ENCODE results near the gene DAPK2.
"Not testable (repeated sequence)": the region's sequence is repeated elsewhere in the genome, so short reads cannot be mapped to it uniquely, and the experiment has no call there.

DAPK2 gene

GRCh38 chr15:63915209-63915872 is 130.9 kb downstream of the DAPK2 start:
- no peak for DNase-seq (ENCODE audit: low read depth)

GRCh38 chr15:63913786-63914315 is 132.4 kb downstream of the DAPK2 start:
- no peak for DNase-seq (ENCODE audit: low read depth)

- no peak for DNase-seq (ENCODE audit: low read depth)
These were observed 132.9 kb downstream of the DAPK2 start for GRCh38 chr15:63913336-63913735.

- DNase-seq (ENCODE audit: low read depth) = no peak
These were observed 134.1 kb downstream of the DAPK2 start for GRCh38 chr15:63912061-63912615.

- no peak for DNase-seq (ENCODE audit: low read depth)
These were observed 135.1 kb downstream of the DAPK2 start for GRCh38 chr15:63911160-63911559.

GRCh38 chr15:63909819-63910437 is 136.4 kb downstream of the DAPK2 start:
- no peak for DNase-seq (ENCODE audit: low read depth)

GRCh38 chr15:63908991-63909390 is 137.3 kb downstream of the DAPK2 start:
- no peak for DNase-seq (ENCODE audit: low read depth)

- no peak for DNase-seq (ENCODE audit: low read depth)
These were observed 138.0 kb downstream of the DAPK2 start for GRCh38 chr15:63908281-63908680.

- no peak for DNase-seq (ENCODE audit: low read depth)
These were observed 138.8 kb downstream of the DAPK2 start for GRCh38 chr15:63907521-63907920.

GRCh38 chr15:63906266-63906584 is 140.1 kb downstream of the DAPK2 start:
- DNase-seq (ENCODE audit: low read depth) = no peak

- no peak for DNase-seq (ENCODE audit: low read depth)
These were observed 140.6 kb downstream of the DAPK2 start for GRCh38 chr15:63905558-63906265.

- no peak for DNase-seq (ENCODE audit: low read depth)
These were observed 141.2 kb downstream of the DAPK2 start for GRCh38 chr15:63905131-63905530.

- DNase-seq (ENCODE audit: low read depth) = no peak
These were observed 142.2 kb downstream of the DAPK2 start for GRCh38 chr15:63904042-63904441.

- no peak for DNase-seq (ENCODE audit: low read depth)
These were observed 143.6 kb downstream of the DAPK2 start for GRCh38 chr15:63902671-63903035.

- no peak for DNase-seq (ENCODE audit: low read depth)
These were observed 144.2 kb downstream of the DAPK2 start for GRCh38 chr15:63901912-63902670.

GRCh38 chr15:63900306-63900705 is 146.0 kb downstream of the DAPK2 start:
- DNase-seq (ENCODE audit: low read depth) = no peak

GRCh38 chr15:63899606-63900005 is 146.7 kb downstream of the DAPK2 start:
- not testable (repeated sequence) for DNase-seq (ENCODE audit: low read depth)

GRCh38 chr15:63899193-63899592 is 147.1 kb downstream of the DAPK2 start:
- DNase-seq (ENCODE audit: low read depth) = no peak

- DNase-seq (ENCODE audit: low read depth) = no peak
These were observed 149.8 kb downstream of the DAPK2 start for GRCh38 chr15:63896336-63897115.

GRCh38 chr15:63895787-63896218 is 150.5 kb downstream of the DAPK2 start:
- no peak for DNase-seq (ENCODE audit: low read depth)

GRCh38 chr15:63895194-63895593 is 151.1 kb downstream of the DAPK2 start:
- DNase-seq (ENCODE audit: low read depth) = no peak

GRCh38 chr15:63894662-63894949 is 151.7 kb downstream of the DAPK2 start:
- no peak for DNase-seq (ENCODE audit: low read depth)

Measured in T follicular helper cell (primary cell).